ENCODE measurements around the gene ODF2.

ODF2 gene

DNA sequence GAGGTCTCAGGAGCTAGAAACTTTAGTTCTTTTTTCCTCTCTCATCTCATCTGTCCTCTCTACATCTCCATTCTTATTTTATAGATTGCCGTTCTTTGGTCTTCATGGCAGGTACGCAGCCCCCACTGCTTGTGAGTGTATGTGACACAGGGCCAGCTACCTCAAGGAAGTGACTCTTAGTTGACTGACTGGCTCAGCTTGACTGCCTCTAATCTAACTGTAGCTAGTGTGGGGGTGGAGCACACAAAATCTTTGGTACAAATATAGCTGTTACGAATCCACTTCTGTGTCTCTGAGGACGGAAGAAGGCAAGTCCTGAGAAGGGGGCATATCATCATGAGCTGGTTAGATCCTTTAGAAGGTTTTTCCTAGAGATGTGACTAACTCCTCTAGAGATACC lies 76.8 kb downstream of the ODF2 start:
- H3K36me3 Mint-ChIP-seq (ENCODE audit: insufficient read depth), result peaks cover 90% of the 10 kb centered on the region
- no peak for DNase-seq
- no peak overlapping the region for H3K4me3 Mint-ChIP-seq
- no peaks in the 10 kb centered on the region for H3K27me3 Mint-ChIP-seq
- H3K9me3 Mint-ChIP-seq, result no peaks in the 10 kb centered on the region
- no peak for ATAC-seq (replicated peaks)
- no peak overlapping the region for H3K27ac Mint-ChIP-seq
- H3K4me1 Mint-ChIP-seq (ENCODE audit: low read depth in 2 of 2), result peaks cover 0 to 4% of the 10 kb centered on the region in 2 donors

- H3K36me3 Mint-ChIP-seq (ENCODE audit: insufficient read depth), result peaks cover 66% of the 10 kb centered on the region
- H3K9me3 Mint-ChIP-seq, result no peaks in the 10 kb centered on the region
- H3K27me3 Mint-ChIP-seq, result no peaks in the 10 kb centered on the region
- H3K4me1 Mint-ChIP-seq (ENCODE audit: low read depth in 2 of 2), result peaks cover 10 to 11% of the 10 kb centered on the region in 2 donors
- no peak for ATAC-seq (replicated peaks)
- no peak for DNase-seq
- no peak overlapping the region for H3K4me3 Mint-ChIP-seq
- no peak overlapping the region for H3K27ac Mint-ChIP-seq
Observed at GRCh38 chr9:128540634-128541360, 85.0 kb downstream of the ODF2 start.

GRCh38 chr9:128546504-128546903 lies 90.7 kb downstream of the ODF2 start:
- H3K4me3 Mint-ChIP-seq, result no peak overlapping the region
- no peaks in the 10 kb centered on the region for H3K9me3 Mint-ChIP-seq
- no peak for DNase-seq
- H3K4me1 Mint-ChIP-seq (ENCODE audit: low read depth in 2 of 2), result peaks cover 8 to 11% of the 10 kb centered on the region in 2 donors
- no peak overlapping the region for H3K27ac Mint-ChIP-seq
- H3K36me3 Mint-ChIP-seq (ENCODE audit: insufficient read depth), result peaks cover 20% of the 10 kb centered on the region
- no peak for ATAC-seq (replicated peaks)
- H3K27me3 Mint-ChIP-seq, result no peaks in the 10 kb centered on the region

GRCh38 chr9:128548876-128549275 lies 93.1 kb downstream of the ODF2 start:
- Mint-ChIP-seq H3K27ac (no peak overlapping the region), H3K27me3 (no peaks in the 10 kb centered on the region), H3K4me3 (no peak overlapping the region), H3K36me3 (ENCODE audit: insufficient read depth) (peaks cover 4% of the 10 kb centered on the region), H3K9me3 (no peaks in the 10 kb centered on the region), H3K4me1 (ENCODE audit: low read depth in 2 of 2) (peaks cover 14 to 17% of the 10 kb centered on the region in 2 donors)
- ATAC-seq (replicated peaks) (no peak), DNase-seq (no peak)

GRCh38 chr9:128550226-128550625 lies 94.4 kb downstream of the ODF2 start:
- Mint-ChIP-seq H3K4me1 (ENCODE audit: low read depth in 2 of 2) (peaks cover 14 to 17% of the 10 kb centered on the region in 2 donors), H3K9me3 (no peaks in the 10 kb centered on the region), H3K4me3 (peak overlapping the region in 1 of 2 donors; percentile 9), H3K36me3 (ENCODE audit: insufficient read depth) (peaks cover 4% of the 10 kb centered on the region), H3K27me3 (no peaks in the 10 kb centered on the region), H3K27ac (peak overlapping the region; percentile 97 to 99)
- DNase-seq (no peak), ATAC-seq (replicated peaks) (peak; percentile 4)

All from effector memory CD8-positive, alpha-beta T cell (primary cell).